ENCODE data around the gene CADPS2.

CADPS2 gene

GRCh38 chr7:122520971-122521555, 365.2 kb downstream of the CADPS2 start:
- Histone ChIP-seq H3K4me1 (ENCODE audit: control insufficient read depth in 1 of 2, insufficient read depth in 1 of 2, low read depth in 1 of 2, low read length in 1 of 2) (no peaks in the 10 kb centered on the region), H3K9me3 (no peaks in the 10 kb centered on the region), H3K4me3 (ENCODE audit: low read depth in 1 of 2, low read length in 1 of 2) (no peak overlapping the region), H3K27me3 (no peaks in the 10 kb centered on the region), H3K36me3 (no peaks in the 10 kb centered on the region), H3K27ac (no peak overlapping the region)
- no peak for TF ChIP-seq CTCF (IDR thresholded peaks at IDR 0.05)

DNA sequence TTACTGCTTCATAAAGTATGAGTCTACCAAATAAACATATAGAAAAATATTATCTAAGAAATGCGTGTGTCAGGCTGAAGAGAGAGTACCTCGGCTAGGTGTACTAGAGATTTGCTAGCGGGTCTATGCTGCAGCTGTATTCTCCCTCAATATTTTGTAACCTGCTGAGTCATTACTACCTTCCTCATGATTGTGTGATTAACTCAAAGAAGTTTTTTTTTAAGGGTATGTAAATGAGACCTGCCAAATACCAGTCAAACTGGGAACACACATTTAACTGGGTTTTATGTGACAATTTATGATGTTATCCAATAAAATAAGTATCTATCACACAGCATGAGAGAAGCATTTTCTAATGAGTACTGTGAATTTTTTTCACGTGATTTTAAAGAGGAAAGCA, 367.8 kb downstream of the CADPS2 start:
- Histone ChIP-seq H3K4me3 (ENCODE audit: low read depth in 1 of 2, low read length in 1 of 2) (no peak overlapping the region), H3K36me3 (no peaks in the 10 kb centered on the region), H3K27me3 (no peaks in the 10 kb centered on the region), H3K4me1 (ENCODE audit: control insufficient read depth in 1 of 2, insufficient read depth in 1 of 2, low read depth in 1 of 2, low read length in 1 of 2) (no peaks in the 10 kb centered on the region), H3K9me3 (no peaks in the 10 kb centered on the region), H3K27ac (no peak overlapping the region)
- TF ChIP-seq CTCF (IDR thresholded peaks at IDR 0.05), result no peak

- H3K4me3 ChIP-seq (ENCODE audit: low read depth in 1 of 2, low read length in 1 of 2), result no peak overlapping the region
- no peaks in the 10 kb centered on the region for H3K36me3 ChIP-seq
- H3K27me3 ChIP-seq, result no peaks in the 10 kb centered on the region
- H3K27ac ChIP-seq, result no peak overlapping the region
- H3K4me1 ChIP-seq (ENCODE audit: control insufficient read depth in 1 of 2, insufficient read depth in 1 of 2, low read depth in 1 of 2, low read length in 1 of 2), result no peaks in the 10 kb centered on the region
- no peaks in the 10 kb centered on the region for H3K9me3 ChIP-seq
- TF ChIP-seq CTCF (IDR thresholded peaks at IDR 0.05), result no peak
Measured at GRCh38 chr7:122517576-122517975, 368.7 kb downstream of the CADPS2 start.

- TF ChIP-seq CTCF (IDR thresholded peaks at IDR 0.05), result no peak
- H3K9me3 ChIP-seq, result no peaks in the 10 kb centered on the region
Measured at GRCh38 chr7:122515404-122515803, 370.9 kb downstream of the CADPS2 start.

DNA sequence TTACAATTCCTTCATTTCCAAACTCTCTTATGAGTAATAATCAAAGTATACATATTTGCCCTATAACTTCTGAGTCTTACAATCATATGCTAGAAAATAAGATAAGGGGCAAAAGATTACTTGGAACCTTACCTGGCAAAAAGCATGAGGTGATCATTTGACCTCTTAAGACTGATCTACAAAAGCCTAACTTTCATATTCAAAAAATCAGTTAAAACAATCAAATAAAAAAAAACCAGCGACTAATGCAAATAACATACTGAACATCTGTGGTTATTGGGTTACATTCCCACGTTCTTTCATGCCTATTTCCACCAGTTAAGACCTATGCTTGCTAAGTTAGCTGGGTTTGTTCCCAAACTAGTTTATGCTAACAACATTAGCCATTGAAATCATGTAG, 375.0 kb downstream of the CADPS2 start:
- H3K36me3 ChIP-seq, result no peaks in the 10 kb centered on the region
- no peak overlapping the region for H3K27ac ChIP-seq
- H3K4me3 ChIP-seq (ENCODE audit: low read depth in 1 of 2, low read length in 1 of 2), result no peak overlapping the region
- H3K9me3 ChIP-seq, result no peaks in the 10 kb centered on the region
- TF ChIP-seq CTCF (IDR thresholded peaks at IDR 0.05), result no peak
- no peaks in the 10 kb centered on the region for H3K4me1 ChIP-seq (ENCODE audit: control insufficient read depth in 1 of 2, insufficient read depth in 1 of 2, low read depth in 1 of 2, low read length in 1 of 2)
- H3K27me3 ChIP-seq, result no peaks in the 10 kb centered on the region

More at GRCh38 chr7:122515404-122515803, 370.9 kb downstream of the CADPS2 start:
- H3K27ac ChIP-seq, result no peak overlapping the region
- no peak overlapping the region for H3K4me3 ChIP-seq (ENCODE audit: low read depth in 1 of 2, low read length in 1 of 2)
- no peaks in the 10 kb centered on the region for H3K27me3 ChIP-seq
- no peaks in the 10 kb centered on the region for H3K36me3 ChIP-seq
- no peaks in the 10 kb centered on the region for H3K4me1 ChIP-seq (ENCODE audit: control insufficient read depth in 1 of 2, insufficient read depth in 1 of 2, low read depth in 1 of 2, low read length in 1 of 2)

GRCh38 chr7:122507591-122507990, 378.7 kb downstream of the CADPS2 start:
- no peaks in the 10 kb centered on the region for H3K9me3 ChIP-seq
- no peak overlapping the region for H3K4me3 ChIP-seq (ENCODE audit: low read depth in 1 of 2, low read length in 1 of 2)
- no peaks in the 10 kb centered on the region for H3K27me3 ChIP-seq
- H3K4me1 ChIP-seq (ENCODE audit: control insufficient read depth in 1 of 2, insufficient read depth in 1 of 2, low read depth in 1 of 2, low read length in 1 of 2), result no peaks in the 10 kb centered on the region
- no peak for TF ChIP-seq CTCF (IDR thresholded peaks at IDR 0.05)
- H3K36me3 ChIP-seq, result no peaks in the 10 kb centered on the region
- no peak overlapping the region for H3K27ac ChIP-seq
